Measurements from ENCODE around the gene UBAC2. TPM values are rescaled to one million over a fixed set of nuclear protein-coding genes. Genes with fewer than 3 reads are reported as not detected.

The UBAC2 gene
- total RNA-seq, 2 donors from 2014 or later, result 72.7 to 80.4 TPM

- Histone ChIP-seq H3K36me3 (ENCODE audit: control insufficient read depth, insufficient read depth, low read length) (peaks cover 25% of the 10 kb centered on the region), H3K9ac (ENCODE audit: extremely low read depth, low read length, poor library complexity, severe bottlenecking) (no peak overlapping the region), H3K27me3 (ENCODE audit: control insufficient read depth, insufficient read depth, low read length, poor library complexity, severe bottlenecking) (no peaks in the 10 kb centered on the region), H3K9me3 (ENCODE audit: control insufficient read depth, low read length) (no peaks in the 10 kb centered on the region), H3K4me1 (ENCODE audit: control insufficient read depth, insufficient read depth, low read length) (no peaks in the 10 kb centered on the region), H3K4me3 (ENCODE audit: low read length) (no peak overlapping the region), H3K27ac (ENCODE audit: low read depth, low read length) (no peak overlapping the region)
- 90 to 94% methylated on average over 2 to 5 of the region's 5 CpGs for WGBS, 2 experiments (ENCODE audit: insufficient coverage in 1 of 2, insufficient read length in 1 of 2)
- TF ChIP-seq, protein P1, sequence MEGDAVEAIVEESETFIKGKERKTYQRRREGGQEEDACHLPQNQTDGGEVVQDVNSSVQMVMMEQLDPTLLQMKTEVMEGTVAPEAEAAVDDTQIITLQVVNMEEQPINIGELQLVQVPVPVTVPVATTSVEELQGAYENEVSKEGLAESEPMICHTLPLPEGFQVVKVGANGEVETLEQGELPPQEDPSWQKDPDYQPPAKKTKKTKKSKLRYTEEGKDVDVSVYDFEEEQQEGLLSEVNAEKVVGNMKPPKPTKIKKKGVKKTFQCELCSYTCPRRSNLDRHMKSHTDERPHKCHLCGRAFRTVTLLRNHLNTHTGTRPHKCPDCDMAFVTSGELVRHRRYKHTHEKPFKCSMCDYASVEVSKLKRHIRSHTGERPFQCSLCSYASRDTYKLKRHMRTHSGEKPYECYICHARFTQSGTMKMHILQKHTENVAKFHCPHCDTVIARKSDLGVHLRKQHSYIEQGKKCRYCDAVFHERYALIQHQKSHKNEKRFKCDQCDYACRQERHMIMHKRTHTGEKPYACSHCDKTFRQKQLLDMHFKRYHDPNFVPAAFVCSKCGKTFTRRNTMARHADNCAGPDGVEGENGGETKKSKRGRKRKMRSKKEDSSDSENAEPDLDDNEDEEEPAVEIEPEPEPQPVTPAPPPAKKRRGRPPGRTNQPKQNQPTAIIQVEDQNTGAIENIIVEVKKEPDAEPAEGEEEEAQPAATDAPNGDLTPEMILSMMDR (conservative IDR thresholded peaks at IDR 0.05), result no peak
- no peak overlapping the region for H3K27ac Mint-ChIP-seq
- no peak for DNase-seq
- no peaks in the 10 kb centered on the region for H3K27me3 Mint-ChIP-seq (ENCODE audit: insufficient read depth)
- no peak overlapping the region for H3K4me3 Mint-ChIP-seq
- H3K36me3 Mint-ChIP-seq (ENCODE audit: low read depth), result peaks cover 43% of the 10 kb centered on the region
- no peaks in the 10 kb centered on the region for H3K9me3 Mint-ChIP-seq
- peaks cover 17% of the 10 kb centered on the region for H3K4me1 Mint-ChIP-seq
Measured at GRCh38 chr13:99320693-99321481, 120.2 kb downstream of the UBAC2 start.

- Histone ChIP-seq H3K27ac (ENCODE audit: low read depth, low read length) (no peak overlapping the region), H3K9ac (ENCODE audit: extremely low read depth, low read length, poor library complexity, severe bottlenecking) (no peak overlapping the region), H3K36me3 (ENCODE audit: control insufficient read depth, insufficient read depth, low read length) (peaks cover 19% of the 10 kb centered on the region), H3K4me1 (ENCODE audit: control insufficient read depth, insufficient read depth, low read length) (no peaks in the 10 kb centered on the region), H3K27me3 (ENCODE audit: control insufficient read depth, insufficient read depth, low read length, poor library complexity, severe bottlenecking) (no peaks in the 10 kb centered on the region), H3K4me3 (ENCODE audit: low read length) (no peak overlapping the region), H3K9me3 (ENCODE audit: control insufficient read depth, low read length) (no peaks in the 10 kb centered on the region)
- H3K9me3 Mint-ChIP-seq, result no peaks in the 10 kb centered on the region
- peaks cover 38% of the 10 kb centered on the region for H3K36me3 Mint-ChIP-seq (ENCODE audit: low read depth)
- H3K27me3 Mint-ChIP-seq (ENCODE audit: insufficient read depth), result no peaks in the 10 kb centered on the region
- DNase-seq, result no peak
- no peak overlapping the region for H3K4me3 Mint-ChIP-seq
- TF ChIP-seq, protein P1 (conservative IDR thresholded peaks at IDR 0.05), result no peak
- H3K4me1 Mint-ChIP-seq, result peaks cover 17% of the 10 kb centered on the region
- no peak overlapping the region for H3K27ac Mint-ChIP-seq
Measured at GRCh38 chr13:99321709-99322108, 121.1 kb downstream of the UBAC2 start.

- H3K9me3 ChIP-seq (ENCODE audit: control insufficient read depth, low read length), result no peaks in the 10 kb centered on the region
- H3K36me3 ChIP-seq (ENCODE audit: control insufficient read depth, insufficient read depth, low read length), result peaks cover 17% of the 10 kb centered on the region
- Mint-ChIP-seq H3K27ac (peak overlapping the region; percentile 54), H3K36me3 (ENCODE audit: low read depth) (peaks cover 38% of the 10 kb centered on the region), H3K9me3 (no peaks in the 10 kb centered on the region), H3K4me1 (peaks cover 17% of the 10 kb centered on the region), H3K27me3 (ENCODE audit: insufficient read depth) (no peaks in the 10 kb centered on the region), H3K4me3 (no peak overlapping the region)
- no peak overlapping the region for H3K4me3 ChIP-seq (ENCODE audit: low read length)
- H3K4me1 ChIP-seq (ENCODE audit: control insufficient read depth, insufficient read depth, low read length), result no peaks in the 10 kb centered on the region
- H3K27me3 ChIP-seq (ENCODE audit: control insufficient read depth, insufficient read depth, low read length, poor library complexity, severe bottlenecking), result no peaks in the 10 kb centered on the region
- H3K27ac ChIP-seq (ENCODE audit: low read depth, low read length), result no peak overlapping the region
- no peak for DNase-seq
- TF ChIP-seq, protein P1 (conservative IDR thresholded peaks at IDR 0.05), result no peak
- 83 to 93% methylated on average over 5 to 10 of the region's 10 CpGs for WGBS, 2 experiments (ENCODE audit: insufficient coverage in 1 of 2, insufficient read length in 1 of 2)
- H3K9ac ChIP-seq (ENCODE audit: extremely low read depth, low read length, poor library complexity, severe bottlenecking), result no peak overlapping the region
Measured at GRCh38 chr13:99322297-99323103, 121.8 kb downstream of the UBAC2 start.
